H9 (cell line): ENCODE measurements around the gene POLR3B. TPM values are rescaled to one million over a fixed set of nuclear protein-coding genes. Genes with fewer than 3 reads are reported as not detected.

Experiments used
- DNase-seq: peaks from one replicate; pipeline ENCODE4 v3.0.0-alpha.2; 2017
- H2AFZ ChIP-seq: one replicate; pipeline ENCODE4 v1.6.1; 2013; ENCODE audit warnings: mild to moderate bottlenecking, low read length, control low read depth, moderate library complexity
- H2AK5ac ChIP-seq: 2 replicates; pipeline ENCODE4 v1.6.1; 2013; ENCODE audit warnings: low read length, control low read depth, mixed read lengths; ENCODE audit not compliant: insufficient read length
- H2BK120ac ChIP-seq: one replicate; pipeline ENCODE4 v1.6.1; 2013; ENCODE audit warnings: low read depth, mild to moderate bottlenecking, low read length, control low read depth, inconsistent platforms; ENCODE audit not compliant: poor library complexity, severe bottlenecking
- H2BK12ac ChIP-seq: 2 replicates; pipeline ENCODE4 v1.6.1; 2013; ENCODE audit warnings: low read length, control low read depth, mixed read lengths, low read depth; ENCODE audit not compliant: insufficient read length
- H2BK15ac ChIP-seq: 2 replicates; pipeline ENCODE4 v1.6.1; 2013; ENCODE audit warnings: low read depth, low read length, control low read depth
- H2BK20ac ChIP-seq: one replicate; pipeline ENCODE4 v1.6.1; 2013; ENCODE audit warnings: low read depth, mild to moderate bottlenecking, low read length, control low read depth, inconsistent platforms; ENCODE audit not compliant: poor library complexity, severe bottlenecking
- H2BK5ac ChIP-seq: 2 replicates; pipeline ENCODE4 v1.6.1; 2013; ENCODE audit warnings: low read length, control low read depth, mixed read lengths; ENCODE audit not compliant: insufficient read length
- H3K14ac ChIP-seq: 2 replicates; pipeline ENCODE4 v1.6.1; 2013; ENCODE audit warnings: low read length, control low read depth; ENCODE audit not compliant: insufficient read depth
- H3K18ac ChIP-seq: 2 replicates; pipeline ENCODE4 v1.6.1; 2013; ENCODE audit warnings: low read depth, mild to moderate bottlenecking, mixed read lengths, low read length, control low read depth; ENCODE audit not compliant: insufficient read length
- H3K23ac ChIP-seq: 2 replicates; pipeline ENCODE4 v1.6.1; 2013; ENCODE audit warnings: low read length, control low read depth, mixed read lengths, low read depth; ENCODE audit not compliant: insufficient read length
- H3K23me2 ChIP-seq: 2 replicates; pipeline ENCODE4 v1.6.1; 2013; ENCODE audit warnings: low read depth, mild to moderate bottlenecking, mixed read lengths, low read length, control low read depth; ENCODE audit not compliant: insufficient read length, poor library complexity, severe bottlenecking
- H3K27ac ChIP-seq: 2 replicates; pipeline ENCODE4 v1.5.1; 2013; ENCODE audit warnings: low read length, control low read depth, mixed read lengths, low read depth; ENCODE audit not compliant: insufficient read length
- H3K27me3 ChIP-seq: 2 replicates; pipeline ENCODE4 v1.6.1; 2013; ENCODE audit warnings: low read length, control low read depth, inconsistent platforms; ENCODE audit not compliant: insufficient read depth
- H3K4ac ChIP-seq: 2 replicates; pipeline ENCODE4 v1.6.1; 2013; ENCODE audit warnings: low read depth, mild to moderate bottlenecking, control low read depth, inconsistent platforms, low read length, moderate library complexity
- H3K4me1 ChIP-seq: 2 replicates; pipeline ENCODE4 v1.6.1; 2013; ENCODE audit warnings: low read length, control low read depth, inconsistent platforms; ENCODE audit not compliant: insufficient read depth
- H3K4me2 ChIP-seq: 2 replicates; pipeline ENCODE4 v1.6.1; 2013; ENCODE audit warnings: low read length, control low read depth, mixed read lengths; ENCODE audit not compliant: insufficient read length, insufficient read depth
- H3K56ac ChIP-seq: 2 replicates; pipeline ENCODE4 v1.6.1; 2013; ENCODE audit warnings: low read depth, mild to moderate bottlenecking, mixed read lengths, low read length, control low read depth; ENCODE audit not compliant: insufficient read length
- H3K79me1 ChIP-seq: 2 replicates; pipeline ENCODE4 v1.6.1; 2013; ENCODE audit warnings: low read depth, mild to moderate bottlenecking, moderate library complexity, low read length, control low read depth, inconsistent platforms; ENCODE audit not compliant: insufficient read depth, poor library complexity, severe bottlenecking
- H3K79me2 ChIP-seq: 2 replicates; pipeline ENCODE4 v1.6.1; 2013; ENCODE audit warnings: low read length, control low read depth, inconsistent platforms; ENCODE audit not compliant: insufficient read depth
- H3K9ac ChIP-seq: 2 replicates; pipeline ENCODE4 v1.6.1; 2013; ENCODE audit warnings: low read length, control low read depth, mixed read lengths; ENCODE audit not compliant: insufficient read length; ENCODE audit errors: extremely low read depth
- H3K9me3 ChIP-seq: one replicate; pipeline ENCODE4 v1.6.1; 2013; ENCODE audit warnings: low read depth, low read length, inconsistent platforms; ENCODE audit not compliant: control insufficient read depth
- H3T11ph ChIP-seq: one replicate; pipeline ENCODE4 v1.6.1; 2013; ENCODE audit warnings: mild to moderate bottlenecking, low read length, control low read depth, inconsistent platforms
- H4K20me1 ChIP-seq: one replicate; pipeline ENCODE4 v1.6.1; 2013; ENCODE audit not compliant: control insufficient read depth, insufficient read length, insufficient read depth
- H4K5ac ChIP-seq: 2 replicates; pipeline ENCODE4 v1.6.1; 2013; ENCODE audit warnings: low read depth, mild to moderate bottlenecking, mixed read lengths, low read length, control low read depth; ENCODE audit not compliant: insufficient read length
- H4K8ac ChIP-seq: replicated peaks from 2 replicates; pipeline ENCODE4 v1.6.1; 2013; ENCODE audit warnings: low read length, control low read depth, mixed read lengths, low read depth; ENCODE audit not compliant: insufficient read length
- H4K91ac ChIP-seq: 2 replicates; pipeline ENCODE4 v1.6.1; 2013; ENCODE audit warnings: low read depth, mild to moderate bottlenecking, moderate library complexity, mixed read lengths, low read length, control low read depth; ENCODE audit not compliant: insufficient read length
- H3K27ac Mint-ChIP-seq, 3 experiments: 2 replicates in 2 of 3; 3 replicates in 1 of 3; pipeline ENCODE4 v1.8.0; 2020 to 2021; ENCODE audit warnings: mixed read lengths in 3 of 3, mild to moderate bottlenecking in 1 of 3, moderate library complexity in 1 of 3
- H3K27me3 Mint-ChIP-seq: 2 replicates; pipeline ENCODE4 v1.8.0; 2021; ENCODE audit warnings: low read depth, mild to moderate bottlenecking, moderate library complexity, mixed read lengths
- H3K36me3 Mint-ChIP-seq, 3 experiments: 2 replicates in 2 of 3; 3 replicates in 1 of 3; pipeline ENCODE4 v1.8.0; 2020 to 2021; ENCODE audit warnings: low read depth in 3 of 3, mixed read lengths in 3 of 3; ENCODE audit not compliant: insufficient read depth in 1 of 3
- H3K4me1 Mint-ChIP-seq, 2 experiments: 2 replicates each; pipeline ENCODE4 v1.8.0; 2020; ENCODE audit warnings: mixed read lengths in 2 of 2
- H3K4me3 Mint-ChIP-seq, 2 experiments: 2 replicates in 1 of 2; 3 replicates in 1 of 2; pipeline ENCODE4 v1.8.0; 2020 to 2021; ENCODE audit warnings: mild to moderate bottlenecking in 2 of 2, mixed read lengths in 2 of 2, moderate library complexity in 1 of 2
- H3K9me3 Mint-ChIP-seq, 2 experiments: 2 replicates in 1 of 2; 3 replicates in 1 of 2; pipeline ENCODE4 v1.8.0; 2020; ENCODE audit warnings: mild to moderate bottlenecking in 2 of 2, mixed read lengths in 2 of 2, moderate library complexity in 1 of 2
- CTCF ChIP-seq: fragments of 200-600 bp; sonication (generic); conservative IDR thresholded peaks from 3 replicates; pipeline ENCODE4 v1.8.0; 2021; ENCODE audit warnings: antibody characterized with exemption, mild to moderate bottlenecking
- WGBS: extraction: QIAGEN DNeasy Blood & Tissue Kit; methylation state at CpG from one replicate; pipeline ENCODE4 v1.1.7; 2013; ENCODE audit warnings: missing lambda C conversion rate, low lambda C conversion rate, mixed read lengths; ENCODE audit not compliant: insufficient read length; ENCODE audit errors: extremely low coverage; 5-methylcytosine and 5-hydroxymethylcytosine counted together
- total RNA-seq: library from RNA; stranded (reverse); gene quantifications from 2 replicates; pipeline ENCODE4 v1.2.1, GENCODE V29; 2021

The POLR3B gene
- total RNA-seq, 1 experiment from 2014 or later, result 13.4 TPM

GRCh38 chr12:106445959-106446358 is 88.4 kb downstream of the POLR3B start:
- no peak overlapping the region for H2BK15ac ChIP-seq
- H4K91ac ChIP-seq, result no peak overlapping the region
- H3K9me3 ChIP-seq, result no peaks in the 10 kb centered on the region
- no peak overlapping the region for H3T11ph ChIP-seq
- no peak overlapping the region for H3K27ac Mint-ChIP-seq
- DNase-seq, result no peak
- no peaks in the 10 kb centered on the region for H4K20me1 ChIP-seq
- H3K4ac ChIP-seq, result no peak overlapping the region
- no peak overlapping the region for H3K18ac ChIP-seq
- H3K27ac ChIP-seq, result no peak overlapping the region
- no peaks in the 10 kb centered on the region for H3K79me2 ChIP-seq
- H2BK12ac ChIP-seq, result no peak overlapping the region
- H3K79me1 ChIP-seq, result no peaks in the 10 kb centered on the region
- H3K56ac ChIP-seq, result no peak overlapping the region
- no peak overlapping the region for H4K5ac ChIP-seq
- H3K4me3 Mint-ChIP-seq, result no peak overlapping the region
- no peak overlapping the region for H2BK20ac ChIP-seq
- H3K4me1 ChIP-seq, result no peaks in the 10 kb centered on the region
- no peak for TF ChIP-seq CTCF
- no peaks in the 10 kb centered on the region for H3K27me3 ChIP-seq
- no peak overlapping the region for H2BK5ac ChIP-seq
- H2AFZ ChIP-seq, result no peak overlapping the region
- no CpG with 5 or more reads among the region's 5 CpGs for WGBS
- H3K27me3 Mint-ChIP-seq, result no peaks in the 10 kb centered on the region
- H3K4me1 Mint-ChIP-seq, result peaks cover 8 to 9% of the 10 kb centered on the region in 2 experiments
- H3K9me3 Mint-ChIP-seq, result no peaks in the 10 kb centered on the region
- H3K23me2 ChIP-seq, result no peaks in the 10 kb centered on the region
- no peak overlapping the region for H3K14ac ChIP-seq
- peaks cover 0 to 4% (median 0%) of the 10 kb centered on the region in 3 experiments; a peak in 1 of 7 replicates for H3K36me3 Mint-ChIP-seq
- H3K9ac ChIP-seq, result no peak overlapping the region
- H3K23ac ChIP-seq, result no peak overlapping the region
- H4K8ac ChIP-seq, result no peak overlapping the region
- H2BK120ac ChIP-seq, result no peak overlapping the region
- no peak overlapping the region for H2AK5ac ChIP-seq
- H3K4me2 ChIP-seq, result no peak overlapping the region
